Measurements from ENCODE around the gene ZNF189.

- TF ChIP-seq, protein P1, sequence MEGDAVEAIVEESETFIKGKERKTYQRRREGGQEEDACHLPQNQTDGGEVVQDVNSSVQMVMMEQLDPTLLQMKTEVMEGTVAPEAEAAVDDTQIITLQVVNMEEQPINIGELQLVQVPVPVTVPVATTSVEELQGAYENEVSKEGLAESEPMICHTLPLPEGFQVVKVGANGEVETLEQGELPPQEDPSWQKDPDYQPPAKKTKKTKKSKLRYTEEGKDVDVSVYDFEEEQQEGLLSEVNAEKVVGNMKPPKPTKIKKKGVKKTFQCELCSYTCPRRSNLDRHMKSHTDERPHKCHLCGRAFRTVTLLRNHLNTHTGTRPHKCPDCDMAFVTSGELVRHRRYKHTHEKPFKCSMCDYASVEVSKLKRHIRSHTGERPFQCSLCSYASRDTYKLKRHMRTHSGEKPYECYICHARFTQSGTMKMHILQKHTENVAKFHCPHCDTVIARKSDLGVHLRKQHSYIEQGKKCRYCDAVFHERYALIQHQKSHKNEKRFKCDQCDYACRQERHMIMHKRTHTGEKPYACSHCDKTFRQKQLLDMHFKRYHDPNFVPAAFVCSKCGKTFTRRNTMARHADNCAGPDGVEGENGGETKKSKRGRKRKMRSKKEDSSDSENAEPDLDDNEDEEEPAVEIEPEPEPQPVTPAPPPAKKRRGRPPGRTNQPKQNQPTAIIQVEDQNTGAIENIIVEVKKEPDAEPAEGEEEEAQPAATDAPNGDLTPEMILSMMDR (IDR thresholded peaks at IDR 0.05) = no peak
- no peak for TF ChIP-seq POLR2A (IDR thresholded peaks at IDR 0.05)
These were observed 39.2 kb downstream of the ZNF189 start for GRCh38 chr9:101437806-101438232.
